AG04450 (cell line): ENCODE measurements around the gene CHL1. TPM values are rescaled to one million over a fixed set of nuclear protein-coding genes. Genes with fewer than 3 reads are reported as not detected.
A peak's percentile ranks its signal among the peaks of the same experiment; 100 is the strongest.

Experiments
- CTCF ChIA-PET: fragments of 300-600, 350-600 bp; formaldehyde crosslinking; extraction: SDS; loops from one replicate; lab custom pipeline; 2022; ENCODE audit warnings: antibody characterized with exemption, inconsistent platforms; lab: Charles Lee
- POLR2A ChIA-PET: fragments of 350-600 bp; formaldehyde crosslinking; extraction: SDS; loops from one replicate; lab custom pipeline; 2021; ENCODE audit warnings: antibody characterized with exemption, inconsistent platforms; lab: Yijun Ruan, JAX
- DNase-seq: peaks from one replicate; pipeline ENCODE4 v3.0.0-alpha.2; 2011; ENCODE audit warnings: low read depth, low spot score
- H3K27ac ChIP-seq: one replicate; pipeline ENCODE4 v1.5.1; 2012; ENCODE audit warnings: low read depth, low read length, control low read depth
- H3K27me3 ChIP-seq: one replicate; pipeline ENCODE4 v1.6.0; 2012; ENCODE audit warnings: low read length; ENCODE audit not compliant: control insufficient read depth, insufficient read depth
- H3K4me3 ChIP-seq: 2 replicates; pipeline ENCODE4 v1.5.1; 2011; ENCODE audit warnings: mild to moderate bottlenecking, low read depth, low read length, control low read depth
- H3K9me3 ChIP-seq: 2 replicates; pipeline ENCODE4 v1.5.1; 2012; ENCODE audit warnings: low read length; ENCODE audit not compliant: control insufficient read depth, insufficient read depth
- CTCF ChIP-seq: IDR thresholded peaks from 2 replicates; pipeline ENCODE4 v1.5.1; 2011; ENCODE audit warnings: low read depth, low read length, control low read depth, inconsistent platforms
- polyA plus RNA-seq: library from polyadenylated mRNA; depleted of rRNA; stranded (reverse); fragments of >200 nt; gene quantifications from 2 replicates; pipeline ENCODE4 v1.2.3, GENCODE V29; 2011

Gene CHL1
- polyA plus RNA-seq, 1 experiment, result 0.40 TPM

GRCh38 chr3:243356-243725, 46.8 kb downstream of the CHL1 start:
- Histone ChIP-seq H3K4me3 (no peak overlapping the region), H3K27ac (peak overlapping the region; percentile 71), H3K27me3 (no peaks in the 10 kb centered on the region), H3K9me3 (no peaks in the 10 kb centered on the region)
- ChIA-PET CTCF (interaction anchor here (2.5 kb wide), 1 partner anchor 111 kb away, joined by 16 read pairs; no protein-coding TSS in a partner anchor), POLR2A (interaction anchor here (0.7 to 1.5 kb wide), 4 partner anchors 31 to 112 kb away, joined by 3 to 6 read pairs (median 4); no protein-coding TSS in a partner anchor)
- no peak for TF ChIP-seq CTCF
- peak; percentile 70 for DNase-seq

GRCh38 chr3:244041-244440, 47.5 kb downstream of the CHL1 start:
- CTCF ChIA-PET, result interaction anchor here (2.5 kb wide), 1 partner anchor 110 kb away, joined by 16 read pairs; no protein-coding TSS in a partner anchor
- POLR2A ChIA-PET, result interaction anchor here (0.7 to 1.5 kb wide), 3 partner anchors 104 to 112 kb away, joined by 3 to 6 read pairs (median 5); no protein-coding TSS in a partner anchor
- H3K4me3 ChIP-seq, result peak overlapping the region; percentile 5

GRCh38 chr3:247916-248315, 51.4 kb downstream of the CHL1 start:
- ChIA-PET CTCF (no interaction called here), POLR2A (no interaction called here)
- TF ChIP-seq CTCF, result no peak
- no peak for DNase-seq
- Histone ChIP-seq H3K4me3 (no peak overlapping the region), H3K27ac (no peak overlapping the region), H3K27me3 (no peaks in the 10 kb centered on the region), H3K9me3 (no peaks in the 10 kb centered on the region)

More at GRCh38 chr3:244041-244440, 47.5 kb downstream of the CHL1 start:
- no peak for TF ChIP-seq CTCF
- Histone ChIP-seq H3K9me3 (no peaks in the 10 kb centered on the region), H3K27me3 (no peaks in the 10 kb centered on the region), H3K27ac (peak overlapping the region; percentile 71)
- peak; percentile 74 for DNase-seq

- no peak overlapping the region for H3K27ac ChIP-seq
- no peaks in the 10 kb centered on the region for H3K27me3 ChIP-seq
- ChIA-PET POLR2A (no interaction called here), CTCF (interaction anchor here (2.9 kb wide), 1 partner anchor 105 kb away, joined by 14 read pairs; no protein-coding TSS in a partner anchor)
- no peak for DNase-seq
- H3K9me3 ChIP-seq, result no peaks in the 10 kb centered on the region
- no peak for TF ChIP-seq CTCF
- H3K4me3 ChIP-seq, result no peak overlapping the region
Measured at GRCh38 chr3:248864-249520, 52.4 kb downstream of the CHL1 start.

GRCh38 chr3:249587-250262, 53.2 kb downstream of the CHL1 start:
- H3K27ac ChIP-seq, result no peak overlapping the region
- ChIA-PET POLR2A (no interaction called here), CTCF (interaction anchor here (2.9 kb wide), 1 partner anchor 105 kb away, joined by 14 read pairs; no protein-coding TSS in a partner anchor)

More at GRCh38 chr3:249587-250262, 53.2 kb downstream of the CHL1 start:
- H3K27me3 ChIP-seq, result no peaks in the 10 kb centered on the region
- no peaks in the 10 kb centered on the region for H3K9me3 ChIP-seq
- no peak overlapping the region for H3K4me3 ChIP-seq
- no peak for TF ChIP-seq CTCF
- no peak for DNase-seq
